Stimulated activated CD8-positive, alpha-beta memory T cell treated with anti-CD3 and anti-CD28 coated beads, Interleukin-15, amount 100 ng/mL, for 24 hours (primary cell): Measurements from ENCODE around the gene CLCF1.

Experiments used
- DNase-seq: peaks from one replicate; pipeline ENCODE4 v3.0.0-alpha.2; 2020; ENCODE audit warnings: low read depth

CLCF1 gene

DNA sequence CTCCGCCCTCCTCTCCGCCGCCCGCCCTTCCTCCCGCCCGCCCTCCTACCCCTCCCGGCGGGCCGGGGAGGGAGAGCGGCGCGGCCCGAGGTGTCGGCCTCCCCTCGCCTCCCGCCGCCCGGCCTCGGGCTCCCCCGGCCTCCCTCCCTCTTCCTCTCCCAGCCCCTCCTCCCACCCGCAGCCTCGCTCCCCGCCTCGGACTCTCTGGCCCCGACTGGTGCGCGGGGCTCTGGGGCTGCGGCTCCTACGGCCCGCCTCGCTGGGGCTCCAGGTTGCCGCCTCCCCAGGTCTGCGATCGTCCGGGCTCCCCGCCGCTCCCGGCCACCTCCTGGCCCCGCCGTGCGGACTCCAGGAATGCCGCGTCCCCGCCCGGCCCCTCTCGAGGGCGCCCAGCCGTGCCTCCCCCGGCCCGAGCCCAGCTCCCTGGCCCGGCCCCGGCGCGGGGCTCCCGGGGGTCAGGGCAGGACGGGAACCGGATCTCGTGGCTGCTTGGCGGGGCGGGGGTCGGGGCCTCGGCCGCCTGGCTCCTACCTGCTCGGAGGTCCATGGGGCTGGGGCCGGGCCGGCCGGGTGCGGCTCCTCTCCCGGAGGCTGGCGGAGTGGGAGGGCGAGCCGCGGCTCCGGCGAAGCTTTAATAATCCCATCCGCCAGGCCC is at the start of gene CLCF1:
Gene CLCF1, minus strand, starts transcription at position 606 of the 655 bp plus-strand sequence. Its CDS starts 59 bp downstream, at position 547.
- DNase-seq, result no peak

DNA sequence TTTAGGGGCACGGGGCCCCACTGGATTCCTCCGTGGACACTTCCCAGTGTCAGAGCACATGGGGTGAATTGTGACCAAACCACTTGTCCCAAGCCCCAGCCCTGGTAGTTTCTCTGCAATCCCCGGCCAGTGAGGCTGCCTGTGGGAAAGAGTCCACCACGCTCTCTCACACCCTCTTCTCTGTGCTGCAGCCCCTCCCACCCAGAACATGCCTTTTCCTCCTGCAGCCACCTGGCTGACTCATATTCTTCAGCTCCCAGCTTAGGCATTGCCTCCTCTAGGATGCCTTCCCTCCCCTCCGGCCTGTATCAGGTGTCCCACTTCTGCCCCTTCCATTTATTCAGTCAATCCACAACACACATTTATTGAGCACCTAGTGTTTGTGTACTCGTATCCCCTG is 49.5 kb upstream of the CLCF1 start:
- no peak for DNase-seq

DNA sequence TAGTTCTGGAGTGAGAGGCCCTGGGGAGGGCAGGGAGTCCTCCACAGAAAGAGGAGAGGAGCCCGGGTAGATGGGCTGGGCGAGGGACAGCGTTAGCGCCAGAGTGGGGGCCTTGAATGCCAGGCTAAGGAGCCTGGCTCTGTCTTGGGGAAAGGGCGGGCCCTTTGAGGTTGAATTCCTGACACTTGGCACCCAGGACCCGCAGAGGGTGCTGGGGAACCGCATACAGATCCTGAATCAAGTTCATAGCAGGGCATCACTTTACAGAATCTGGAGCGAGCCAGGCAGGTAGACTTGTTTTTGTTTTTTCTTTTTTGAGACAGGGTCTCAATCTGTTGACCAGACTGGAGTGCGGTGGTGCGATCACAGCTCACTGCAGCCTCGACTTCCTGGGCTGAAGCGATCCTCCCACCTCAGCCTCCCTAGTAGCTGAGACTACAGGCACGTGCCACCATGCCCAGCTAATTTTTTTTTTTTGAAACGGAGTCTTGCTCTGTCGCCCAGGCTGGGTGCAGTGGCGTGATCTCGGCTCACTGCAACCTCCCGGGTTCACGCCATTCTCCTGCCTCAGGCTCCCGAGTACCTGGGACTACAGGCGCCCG is 48.1 kb upstream of the CLCF1 start:
- DNase-seq, result no peak

DNA sequence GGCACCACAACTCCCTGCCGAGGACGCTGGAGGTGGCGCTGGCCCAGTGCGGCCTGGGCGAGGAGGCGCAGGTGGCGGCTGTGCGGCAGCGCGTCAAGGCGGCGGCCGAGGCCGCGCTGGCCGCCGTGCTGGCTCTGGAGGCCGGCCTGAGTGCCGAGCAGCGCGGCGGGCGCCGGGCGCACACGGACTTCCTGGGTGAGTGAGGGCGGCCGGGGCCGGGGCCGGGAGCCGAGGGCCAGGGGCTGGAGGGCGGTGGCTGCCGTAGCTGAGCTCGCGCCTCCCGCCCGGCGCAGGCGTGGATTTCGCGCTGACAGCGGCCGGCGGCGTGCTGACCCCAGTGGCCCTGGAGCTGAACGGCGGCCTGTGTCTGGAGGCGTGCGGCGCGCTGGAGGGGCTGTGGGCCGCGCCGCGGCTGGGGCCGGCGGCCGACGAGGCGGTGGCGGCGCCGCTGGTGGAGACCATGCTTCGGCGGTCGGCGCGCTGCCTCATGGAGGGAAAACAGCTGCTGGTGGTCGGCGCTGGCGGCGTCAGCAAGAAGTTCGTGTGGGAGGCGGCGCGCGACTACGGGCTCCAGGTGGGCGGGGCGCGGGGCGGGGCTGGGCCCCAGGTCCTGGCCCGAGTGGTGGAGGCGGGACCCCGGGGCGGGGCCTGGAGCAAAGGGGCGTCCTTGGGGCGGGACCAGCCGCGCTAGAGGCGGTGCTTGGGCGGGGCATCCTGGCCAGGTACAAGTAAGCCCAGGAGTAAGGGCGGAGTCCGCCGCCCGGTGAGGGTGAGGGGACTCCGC is 47.4 kb upstream of the CLCF1 start:
- DNase-seq, result peak; percentile 98

DNA sequence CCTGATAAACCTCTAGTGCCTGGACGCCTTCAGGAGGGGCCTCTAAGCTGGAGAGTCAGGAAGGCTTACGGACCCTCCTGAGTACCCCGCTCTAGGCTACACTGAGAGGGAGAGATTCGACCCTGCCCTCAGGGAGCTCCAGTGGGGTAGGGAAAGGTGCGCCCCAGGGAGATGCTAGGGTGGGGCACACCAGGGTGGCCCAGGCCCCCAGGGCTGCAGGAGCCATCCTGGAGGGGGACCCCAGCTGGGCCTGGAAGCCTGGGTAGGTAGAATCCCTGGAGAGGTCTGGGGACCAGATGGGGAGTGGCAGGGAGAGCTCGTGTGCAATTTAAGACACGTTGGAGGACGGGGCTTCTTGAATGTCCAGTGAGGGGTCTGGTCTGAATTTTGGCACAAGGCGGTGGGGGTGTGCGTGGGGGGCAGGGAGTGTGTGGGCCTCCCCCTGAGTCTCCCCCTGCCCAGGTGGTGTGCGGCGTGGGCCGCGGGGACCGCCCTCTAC is 46.8 kb upstream of the CLCF1 start:
- no peak for DNase-seq

DNA sequence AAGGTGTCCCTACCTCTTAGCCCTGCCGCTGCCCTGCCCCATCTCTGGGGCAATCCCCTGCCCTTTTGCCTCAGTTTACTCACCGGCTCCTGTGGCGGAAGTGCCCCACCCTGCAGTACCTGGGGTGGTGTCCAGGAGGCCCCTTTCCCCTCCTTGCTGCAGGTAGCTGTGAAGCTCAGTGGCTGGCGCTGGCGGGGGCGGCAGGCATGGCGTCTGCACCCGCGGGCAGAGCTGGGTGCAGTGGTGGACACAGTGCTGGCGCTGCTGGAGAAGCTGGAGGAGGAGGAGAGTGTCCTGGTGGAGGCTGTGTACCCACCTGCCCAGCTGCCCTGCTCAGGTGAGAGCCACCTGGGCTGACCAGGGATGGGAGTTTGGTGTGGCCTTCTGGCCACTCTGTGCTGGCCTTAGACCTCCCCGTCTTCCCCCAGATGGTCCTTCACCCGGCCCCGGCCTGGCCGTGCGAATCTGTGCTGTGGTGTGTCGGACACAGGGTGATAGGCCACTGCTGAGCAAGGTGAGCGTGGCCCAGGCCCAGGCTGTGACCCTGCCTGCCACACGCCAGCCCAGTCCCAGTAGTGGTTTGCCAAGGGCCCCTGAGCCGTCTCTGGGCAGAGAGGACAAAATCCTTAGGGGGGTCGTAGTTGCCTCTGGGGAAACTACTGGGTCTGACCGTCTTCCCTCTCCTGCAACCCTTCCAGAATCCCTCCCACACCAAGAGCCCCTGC is 46.1 kb upstream of the CLCF1 start:
- no peak for DNase-seq

DNA sequence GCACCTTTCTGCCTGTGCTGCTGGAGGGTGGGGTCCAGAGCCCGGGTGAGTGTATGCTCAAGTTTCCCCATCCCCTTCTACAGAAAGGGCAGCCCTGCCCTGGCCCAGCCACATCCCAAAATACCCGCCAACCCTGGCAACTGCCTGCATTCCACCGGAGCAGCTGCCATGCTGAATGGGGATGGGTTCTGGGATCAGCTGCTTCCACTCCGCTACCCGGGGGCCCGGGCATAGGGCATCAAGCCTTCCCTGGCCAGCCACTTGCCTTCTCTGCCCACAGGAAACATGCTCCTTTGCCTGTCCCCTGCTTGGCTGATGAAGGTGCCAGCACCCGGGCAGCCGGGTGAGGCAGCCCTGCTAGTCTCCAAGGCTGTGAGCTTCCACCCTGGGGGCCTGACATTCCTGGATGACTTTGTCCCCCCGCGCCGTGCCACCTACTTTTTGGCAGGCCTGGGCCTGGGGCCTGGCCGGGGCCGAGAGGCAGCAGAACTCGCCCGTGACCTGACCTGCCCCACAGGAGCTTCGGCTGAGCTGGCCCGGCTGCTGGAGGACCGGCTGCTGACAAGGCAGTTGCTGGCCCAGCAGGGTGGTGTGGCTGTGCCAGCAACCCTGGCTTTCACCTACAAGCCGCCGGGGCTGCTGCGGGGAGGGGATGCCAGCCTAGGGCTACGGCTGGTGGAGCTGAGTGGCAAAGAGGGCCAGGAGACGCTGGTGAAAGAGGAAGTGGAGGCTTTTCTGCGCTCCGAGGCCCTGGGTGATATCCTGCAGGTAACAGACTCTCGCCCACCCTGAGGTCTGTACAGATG is 45.3 kb upstream of the CLCF1 start:
- no peak for DNase-seq

DNA sequence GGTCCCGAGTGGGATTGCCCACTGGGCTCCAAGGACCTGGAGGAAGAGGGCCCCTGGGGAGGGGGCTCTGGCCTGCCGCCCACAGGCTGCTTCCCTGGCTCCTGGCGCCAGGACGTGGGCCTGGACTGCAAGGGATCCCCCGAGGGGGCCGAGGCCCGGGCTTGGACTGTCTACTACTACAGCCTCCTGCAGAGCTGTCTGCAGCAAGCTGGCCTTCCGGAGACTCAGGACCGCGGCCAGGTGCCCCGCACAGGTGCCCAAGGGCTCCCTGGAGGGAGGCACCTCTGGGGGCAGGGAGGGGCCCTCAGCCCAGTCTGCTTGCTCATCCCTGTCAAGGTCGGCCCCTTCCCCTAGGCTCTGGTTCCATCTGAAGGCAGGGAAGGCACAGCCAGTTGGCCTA is 44.0 kb upstream of the CLCF1 start:
- no peak for DNase-seq

DNA sequence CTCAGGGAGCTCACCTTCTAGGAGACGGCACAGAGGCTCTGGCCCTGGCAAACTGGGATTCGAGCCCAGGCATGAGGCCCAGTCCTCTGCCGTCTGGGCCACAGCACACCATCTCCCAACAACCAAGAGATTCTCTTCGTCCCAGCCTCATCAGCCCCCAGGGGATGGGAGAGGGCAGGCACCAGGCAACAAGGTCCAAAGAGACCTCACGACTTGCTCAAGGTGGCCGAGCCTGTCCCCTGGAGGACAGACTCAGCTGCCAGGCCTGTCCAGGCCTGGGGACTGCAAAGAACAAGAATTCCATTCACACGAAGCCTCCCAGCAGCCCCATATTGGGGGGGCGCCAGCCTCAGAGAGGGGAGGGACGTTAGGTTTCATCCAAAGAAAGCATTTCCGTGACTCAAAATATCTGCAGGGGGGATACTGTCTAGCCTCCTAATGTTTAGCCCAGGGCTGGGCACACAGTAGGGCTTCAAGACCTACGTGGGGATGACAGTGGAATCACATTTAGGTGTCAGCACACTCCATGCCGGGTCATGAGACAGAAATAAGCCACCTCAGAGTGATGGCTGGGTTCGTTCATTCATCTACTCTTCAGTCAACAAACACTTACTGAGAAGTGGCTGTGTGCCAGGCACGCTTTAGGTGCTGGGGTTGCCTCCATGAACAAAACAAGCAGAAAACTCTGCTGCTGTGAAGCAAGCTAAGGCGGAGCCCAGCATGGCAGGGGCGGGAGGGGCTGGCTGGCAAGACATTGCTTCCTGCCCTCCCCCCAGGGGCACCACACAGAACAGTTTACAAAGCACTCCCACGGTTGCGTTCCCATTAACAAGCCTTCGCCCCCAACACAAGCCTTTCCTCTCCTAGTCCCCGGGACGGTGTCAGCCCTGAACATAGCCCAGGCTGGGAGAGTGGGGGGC is 43.3 kb upstream of the CLCF1 start:
- no peak for DNase-seq

DNA sequence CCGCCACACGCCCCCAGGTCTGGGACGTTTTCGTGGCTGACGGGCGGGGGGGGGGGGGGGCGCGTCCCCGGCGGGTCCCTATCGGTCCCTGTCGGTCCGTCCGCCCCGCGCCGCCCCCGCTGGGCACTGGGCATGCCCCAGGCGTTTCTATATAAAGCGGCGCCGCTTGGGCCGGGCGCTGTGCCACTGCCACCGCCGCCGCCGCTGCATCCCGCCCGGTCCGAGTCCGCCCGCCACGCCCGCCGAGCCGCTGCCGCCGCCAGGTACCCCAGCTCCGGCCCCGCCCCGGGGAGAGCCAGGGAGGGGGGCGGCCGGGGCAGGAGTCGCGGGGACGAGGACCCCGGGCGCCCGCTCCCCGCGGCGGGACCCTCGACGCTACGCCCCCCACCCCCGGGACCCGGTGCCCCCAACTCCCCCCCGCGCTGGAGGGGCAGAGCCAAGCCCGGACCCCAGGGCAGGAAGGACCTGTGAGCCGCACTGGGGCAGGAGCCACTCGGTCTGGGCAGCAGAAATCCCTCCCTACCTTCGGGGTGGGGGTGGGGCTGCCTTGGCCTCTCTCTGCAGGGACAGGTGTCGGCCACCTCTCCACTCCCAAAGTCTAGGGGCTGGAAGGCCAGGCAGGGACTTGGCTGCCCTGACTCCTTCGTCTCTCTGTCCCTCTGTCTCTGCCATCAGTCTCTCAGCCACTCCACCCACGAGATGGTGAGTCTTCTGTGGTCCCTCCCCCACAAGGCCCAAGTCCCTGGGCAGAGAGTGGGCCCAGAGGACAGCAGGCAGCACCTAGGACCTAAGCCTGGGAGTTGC is 42.3 kb upstream of the CLCF1 start, which contains the start of gene CARNS1:
Gene CARNS1, plus strand, starts transcription at position 178 of the 804 bp plus-strand sequence. Its CDS starts 522 bp downstream, at position 700.
- no peak for DNase-seq

DNA sequence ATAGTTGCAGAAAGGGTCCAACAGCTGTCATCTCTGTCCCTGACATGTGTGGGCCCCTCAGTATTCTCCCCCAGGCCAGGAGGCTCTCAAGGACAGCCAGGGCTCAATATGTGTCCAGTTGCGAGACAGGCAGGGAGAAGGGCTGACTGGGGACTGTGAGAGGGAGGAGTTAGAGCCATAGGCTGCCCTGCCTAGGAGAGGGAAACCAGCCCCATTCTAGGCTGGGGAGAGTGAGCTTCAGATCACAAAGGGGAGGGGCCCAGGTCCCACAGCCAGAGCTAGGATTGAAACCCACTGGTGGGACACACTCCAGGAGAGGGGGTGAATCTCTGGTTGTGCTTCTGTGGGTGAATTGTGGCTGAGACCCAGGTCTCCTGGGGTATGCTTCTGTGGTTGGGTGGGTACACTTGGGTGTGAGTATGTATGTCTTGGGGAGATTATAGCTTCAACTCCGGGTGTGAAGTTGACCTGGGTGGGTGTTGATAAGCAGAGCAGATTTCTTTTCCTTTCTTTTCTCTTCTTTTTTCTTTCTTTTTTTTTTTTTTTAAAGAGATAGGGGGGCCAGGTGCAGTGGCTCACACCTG is 40.0 kb upstream of the CLCF1 start:
- no peak for DNase-seq

DNA sequence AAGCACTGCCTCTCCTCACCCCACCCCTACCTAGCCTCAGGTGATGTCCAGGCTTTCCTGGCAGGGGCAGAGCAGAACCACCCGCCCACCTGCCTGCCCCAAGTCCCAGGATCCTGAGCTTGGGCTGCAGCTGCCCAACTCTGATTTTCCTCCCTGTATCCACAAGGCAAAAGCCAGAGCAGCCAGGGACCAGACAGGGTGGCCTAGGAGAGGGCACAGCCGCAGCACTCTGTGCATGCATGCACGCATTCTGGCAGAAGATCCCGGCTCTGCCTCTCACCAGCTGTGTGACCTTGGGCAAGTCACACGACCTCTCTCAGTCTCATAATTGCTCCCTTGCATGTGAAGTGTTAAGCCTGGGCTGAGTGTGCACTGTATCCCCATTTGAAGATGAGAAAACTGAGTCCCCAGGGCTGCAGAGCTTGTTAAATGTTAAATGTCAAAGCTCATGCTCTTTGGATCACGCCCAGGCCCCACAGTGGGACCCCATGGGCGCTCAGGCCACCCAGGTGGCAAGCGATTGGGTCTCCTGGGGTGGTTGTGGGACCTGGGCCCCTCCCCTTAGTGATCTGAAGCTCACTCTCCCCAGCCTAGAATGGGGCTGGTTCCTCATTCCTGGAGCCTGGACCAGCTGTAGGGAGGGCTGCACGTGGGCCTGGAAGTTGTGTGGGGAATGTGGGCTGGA is 39.2 kb upstream of the CLCF1 start:
- no peak for DNase-seq

DNA sequence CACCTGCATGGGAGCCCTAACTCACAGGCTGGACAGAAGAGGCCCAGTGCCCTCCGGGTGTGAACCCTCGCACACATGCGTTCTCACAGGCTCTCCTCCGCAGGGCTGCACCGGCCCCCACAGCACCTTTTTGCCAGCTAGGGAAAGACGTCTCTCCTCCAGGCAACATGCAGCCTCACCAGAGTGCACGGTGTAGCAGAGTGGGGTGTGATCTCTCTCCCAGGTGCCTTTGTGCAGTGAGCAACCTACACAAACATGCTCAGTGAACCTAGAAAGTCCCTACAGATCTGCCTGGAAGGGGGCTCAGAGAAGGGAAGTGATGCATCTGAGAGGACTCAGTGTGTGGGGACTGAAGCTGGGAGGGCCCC is 38.4 kb upstream of the CLCF1 start:
- DNase-seq, result no peak

DNA sequence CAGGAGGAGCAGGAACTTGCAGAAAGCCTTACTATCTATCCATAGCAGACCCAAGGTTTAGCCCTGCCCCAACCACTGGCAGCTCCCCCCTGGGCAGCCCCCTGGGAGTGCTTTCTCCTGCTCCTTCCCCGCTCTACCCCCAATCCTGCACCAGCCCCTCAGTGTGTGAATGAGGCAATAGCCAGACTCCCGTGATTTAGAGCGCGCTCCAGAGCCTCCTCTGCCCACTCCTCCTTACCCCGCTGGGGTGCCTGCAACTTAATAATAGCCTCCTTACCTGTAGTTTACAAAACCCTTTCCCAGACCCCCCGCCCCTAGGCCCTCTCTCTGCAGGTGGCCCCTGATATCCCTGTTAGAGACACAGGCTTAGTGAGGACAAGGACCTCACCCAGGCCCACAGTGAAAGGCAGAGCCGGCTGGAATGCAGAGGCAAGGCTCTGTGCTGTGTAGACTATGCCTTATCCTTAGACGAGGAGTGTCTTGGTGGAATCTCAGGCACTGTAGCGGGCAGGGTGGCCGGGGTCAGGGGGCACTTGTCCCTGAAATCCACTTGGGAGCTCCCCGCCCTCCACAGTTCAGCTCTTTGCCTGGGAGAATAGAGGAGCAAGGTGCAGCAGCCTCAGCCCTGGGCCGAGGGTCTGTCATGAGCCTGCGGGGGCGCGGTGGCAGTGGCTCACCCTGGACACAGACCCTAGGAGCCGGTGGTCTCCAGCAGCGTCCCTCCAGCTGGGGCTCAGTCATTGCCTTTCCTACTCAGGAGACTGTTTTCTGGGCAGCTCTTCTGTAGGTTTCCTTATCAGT is 37.8 kb upstream of the CLCF1 start:
- no peak for DNase-seq

DNA sequence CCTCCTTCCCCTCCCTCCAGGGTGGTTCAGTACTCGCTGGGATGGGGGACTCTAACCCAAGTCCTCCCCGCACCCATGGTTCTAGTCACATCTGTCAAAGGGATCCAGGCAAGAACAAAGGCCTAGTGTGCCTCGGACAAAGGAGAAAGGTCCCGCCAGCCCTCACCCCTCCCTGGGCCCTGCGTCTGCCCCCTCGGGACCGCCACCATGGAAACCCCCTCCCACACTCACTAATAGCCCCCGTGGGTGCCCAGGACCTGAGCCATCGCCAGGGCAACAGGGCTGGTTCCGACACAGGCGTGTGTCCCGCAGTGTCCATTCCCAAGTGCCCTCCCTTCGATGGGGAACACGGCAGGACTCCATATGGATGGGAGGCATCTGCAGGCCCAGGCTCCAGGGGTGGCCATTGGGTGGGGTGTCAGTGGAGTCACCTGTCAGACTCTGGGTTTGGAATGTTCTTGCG is 37.0 kb upstream of the CLCF1 start:
- no peak for DNase-seq

DNA sequence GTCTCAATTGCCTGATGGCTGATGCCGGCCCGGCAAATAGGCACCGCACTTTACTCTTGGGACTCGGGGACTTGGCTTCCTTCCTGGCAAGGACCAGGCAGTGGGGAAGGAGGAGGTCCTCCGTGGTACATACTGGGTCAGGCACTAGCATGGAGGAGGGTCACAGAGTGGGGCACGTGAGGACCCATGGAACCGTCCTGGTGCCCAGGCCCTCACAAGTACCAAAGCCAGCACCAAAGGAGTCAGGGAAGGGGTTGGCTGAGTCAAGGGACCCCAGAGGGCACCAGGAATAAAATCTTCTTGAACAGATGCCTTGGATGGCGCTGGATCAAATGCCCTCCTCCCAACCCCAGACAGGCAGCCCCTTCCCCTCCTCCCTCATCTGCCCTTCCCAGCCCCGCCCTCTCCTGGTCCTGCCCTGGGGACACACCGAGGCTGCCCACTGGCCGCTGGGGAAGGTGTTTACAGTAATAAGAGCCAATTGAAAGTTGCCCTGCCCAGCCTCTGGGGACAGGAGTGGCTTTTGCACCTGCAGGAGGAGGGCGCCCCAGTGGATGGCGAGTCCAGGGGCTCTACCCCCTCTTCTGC is 36.5 kb upstream of the CLCF1 start:
- no peak for DNase-seq

DNA sequence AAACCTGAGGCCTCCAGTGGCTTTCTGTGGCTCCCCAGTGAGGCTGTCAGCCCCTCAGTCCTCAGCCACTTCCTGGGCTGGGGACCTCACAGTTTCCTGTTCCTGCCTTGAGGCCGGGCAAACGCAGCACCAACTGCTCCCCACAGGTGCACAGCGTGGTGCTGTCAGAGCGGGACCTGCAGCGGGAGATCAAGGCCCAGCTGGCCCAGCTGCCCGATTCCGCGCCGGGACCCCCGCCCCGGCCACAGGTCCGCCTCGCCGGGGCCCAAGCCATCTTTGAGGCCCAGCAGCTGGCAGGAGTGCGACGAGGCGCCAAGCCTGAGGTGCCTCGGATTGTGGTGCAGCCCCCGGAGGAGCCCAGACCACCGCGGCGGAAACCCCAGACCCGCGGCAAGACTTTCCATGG is 35.9 kb upstream of the CLCF1 start:
- no peak for DNase-seq
